IMR-90 (cell line): ENCODE data around the gene OR52W1. TPM values are rescaled to one million over a fixed set of nuclear protein-coding genes. Genes with fewer than 3 reads are reported as not detected.

Experiments
- ATAC-seq: fragments of 200-7000 bp; cut with Tn5 transposase; 2 replicates; pipeline ENCODE4 v1.9.1; 2020; ENCODE audit warnings: low read depth, mild to moderate bottlenecking, moderate library complexity
- BruUV-seq: library from RNA; stranded (reverse); fragments of 400-500 nt; replicated peaks from 2 replicates; lab custom pipeline; 2021; lab: Mats Ljungman, UMichigan
- CTCF ChIA-PET: fragments of 300-600 bp; formaldehyde crosslinking; extraction: SDS; loops from one replicate; lab custom pipeline; 2021; ENCODE audit warnings: antibody characterized with exemption; lab: Yijun Ruan, JAX
- POLR2A ChIA-PET: fragments of 300-600 bp; sonication (Branson Sonifier 250); formaldehyde crosslinking; loops from one replicate; lab custom pipeline; 2022; ENCODE audit warnings: antibody characterized with exemption; ENCODE audit not compliant: unreplicated experiment; lab: Charles Lee
- DNase-seq: peaks from one replicate; pipeline ENCODE4 v3.0.0; 2013
- H2AFZ ChIP-seq: replicated peaks from 2 replicates; pipeline ENCODE3; 2013; ENCODE audit warnings: low read length, mild to moderate bottlenecking; ENCODE audit not compliant: poor library complexity
- H2AK5ac ChIP-seq: 2 replicates; pipeline ENCODE4 v1.6.1; 2013; ENCODE audit warnings: low read depth, low read length, inconsistent platforms
- H2AK9ac ChIP-seq: replicated peaks from 2 replicates; pipeline ENCODE3; 2013; ENCODE audit warnings: mild to moderate bottlenecking, low read depth, low read length, moderate library complexity; ENCODE audit not compliant: poor library complexity
- H2BK120ac ChIP-seq: 2 replicates; pipeline ENCODE4 v1.6.1; 2013; ENCODE audit warnings: low read depth, low read length, inconsistent platforms
- H2BK15ac ChIP-seq: 3 replicates; pipeline ENCODE4 v1.6.1; 2013; ENCODE audit warnings: low read depth, low read length, inconsistent platforms
- H2BK20ac ChIP-seq: 2 replicates; pipeline ENCODE4 v1.6.1; 2013; ENCODE audit warnings: low read depth, mild to moderate bottlenecking, inconsistent platforms, low read length, moderate library complexity
- H2BK5ac ChIP-seq: 2 replicates; pipeline ENCODE4 v1.6.1; 2013; ENCODE audit warnings: mild to moderate bottlenecking, low read depth, low read length, inconsistent platforms; ENCODE audit not compliant: poor library complexity, severe bottlenecking
- H3K14ac ChIP-seq: replicated peaks from 2 replicates; pipeline ENCODE4 v1.6.1; 2013; ENCODE audit warnings: low read depth, low read length, inconsistent platforms
- H3K18ac ChIP-seq: 2 replicates; pipeline ENCODE4 v1.6.1; 2013; ENCODE audit warnings: low read depth, low read length, control low read depth
- H3K23ac ChIP-seq: 2 replicates; pipeline ENCODE4 v1.6.1; 2013; ENCODE audit warnings: low read depth, low read length, inconsistent platforms
- H3K27ac ChIP-seq: 2 replicates; pipeline ENCODE4 v1.5.1; 2013; ENCODE audit warnings: mild to moderate bottlenecking, control low read depth, low read length; ENCODE audit not compliant: insufficient read depth
- H3K27me3 ChIP-seq: 2 replicates; pipeline ENCODE4 v1.6.1; 2013; ENCODE audit warnings: low read length; ENCODE audit not compliant: control insufficient read depth, insufficient read depth
- H3K36me3 ChIP-seq: 2 replicates; pipeline ENCODE4 v1.6.1; 2013; ENCODE audit warnings: low read length, mixed read lengths; ENCODE audit not compliant: control insufficient read depth, insufficient read depth
- H3K4ac ChIP-seq: 2 replicates; pipeline ENCODE4 v1.6.1; 2013; ENCODE audit warnings: low read depth, low read length, inconsistent platforms
- H3K4me1 ChIP-seq: 2 replicates; pipeline ENCODE4 v1.6.1; 2013; ENCODE audit warnings: low read length, mixed read lengths; ENCODE audit not compliant: control insufficient read depth, insufficient read depth
- H3K4me2 ChIP-seq: 2 replicates; pipeline ENCODE4 v1.6.1; 2013; ENCODE audit warnings: low read depth, mild to moderate bottlenecking, control low read depth, low read length, moderate library complexity
- H3K4me3 ChIP-seq: 2 replicates; pipeline ENCODE4 v1.5.1; 2013; ENCODE audit warnings: low read depth, mild to moderate bottlenecking, control low read depth, low read length, moderate library complexity; ENCODE audit not compliant: insufficient read depth
- H3K56ac ChIP-seq: 2 replicates; pipeline ENCODE4 v1.6.1; 2013; ENCODE audit warnings: low read length, inconsistent platforms; ENCODE audit not compliant: insufficient read depth; ENCODE audit errors: extremely low read depth
- H3K79me1 ChIP-seq, 2 experiments: 2 replicates each; pipeline ENCODE4 v1.6.1; 2013; ENCODE audit warnings: low read length in 2 of 2, inconsistent platforms in 1 of 2, low read depth in 1 of 2
- H3K9ac ChIP-seq: 2 replicates; pipeline ENCODE4 v1.6.1; 2013; ENCODE audit warnings: low read depth, low read length, control low read depth
- H3K9me1 ChIP-seq: 2 replicates; pipeline ENCODE4 v1.6.1; 2013; ENCODE audit warnings: low read length, inconsistent platforms; ENCODE audit not compliant: insufficient read depth
- H3K9me3 ChIP-seq: 2 replicates; pipeline ENCODE4 v1.6.1; 2013; ENCODE audit warnings: low read length; ENCODE audit not compliant: control insufficient read depth, insufficient read depth
- H4K20me1 ChIP-seq: 2 replicates; pipeline ENCODE4 v1.6.1; 2013; ENCODE audit warnings: low read length, inconsistent platforms; ENCODE audit not compliant: insufficient read depth
- H4K5ac ChIP-seq: 2 replicates; pipeline ENCODE4 v1.6.1; 2013; ENCODE audit warnings: mild to moderate bottlenecking, low read depth, low read length, control low read depth
- H4K8ac ChIP-seq, 2 experiments: 2 replicates each; pipeline ENCODE4 v1.6.1; 2013; ENCODE audit warnings: low read depth in 2 of 2, low read length in 2 of 2, control low read depth in 1 of 2, inconsistent platforms in 1 of 2
- H4K91ac ChIP-seq: 2 replicates; pipeline ENCODE4 v1.6.1; 2013; ENCODE audit warnings: low read depth, low read length, inconsistent platforms; ENCODE audit not compliant: insufficient read depth
- RFX5 ChIP-seq: IDR thresholded peaks from 2 replicates; pipeline ENCODE4 v1.8.0; 2012; ENCODE audit warnings: low read depth, mild to moderate bottlenecking, low read length, moderate library complexity
- SMC3 ChIP-seq: fragments of 150-350 bp; IDR thresholded peaks from 2 replicates; pipeline ENCODE4 v1.6.1; 2016; ENCODE audit warnings: low read depth, mild to moderate bottlenecking, antibody characterized with exemption, low read length, moderate library complexity
- WGBS, 2 experiments: methylation state at CpG; one replicate each; pipeline versions ENCODE4 v1.1.5 to v1.1.7; 2013; ENCODE audit warnings: missing lambda C conversion rate in 2 of 2; ENCODE audit not compliant: insufficient read length in 1 of 2; ENCODE audit errors: extremely low coverage in 2 of 2; 5-methylcytosine and 5-hydroxymethylcytosine counted together
- dilution Hi-C: fragments of 300-500 bp; cut with HindIII; formaldehyde crosslinking; loops from one replicate; pipeline ENCODE4 v1.14.3; 2018; ENCODE audit warnings: low sequenced_read_pairs; ENCODE audit not compliant: unreplicated experiment
- in situ Hi-C: fragments of 300-500 bp; cut with MboI; formaldehyde crosslinking; loops from 3 replicates; pipeline ENCODE4 v1.14.3; 2019; ENCODE audit warnings: low sequenced_read_pairs, inconsistent platforms, mixed read lengths
- intact Hi-C: fragments of 100-400 bp; cut with micrococcal nuclease; formaldehyde crosslinking; loops from 2 replicates; pipeline ENCODE4 v1.10.0; 2022
- polyA plus RNA-seq, 3 experiments: library from polyadenylated mRNA; depleted of rRNA; stranded (reverse); fragments of >200 nt; gene quantifications; 2 replicates each; pipeline ENCODE4 v1.2.3, GENCODE V29; 2012; ENCODE audit warnings: low replicate concordance in 1 of 3
- total RNA-seq: library from RNA; depleted of rRNA; stranded (reverse); fragments of >200 nt; gene quantifications from 2 replicates; pipeline ENCODE4 v1.2.3, GENCODE V29; 2012

OR52W1 gene
- total and polyA plus RNA-seq, 2 of the 4 experiments (the other 2 are of a cell fraction) = not detected

DNA sequence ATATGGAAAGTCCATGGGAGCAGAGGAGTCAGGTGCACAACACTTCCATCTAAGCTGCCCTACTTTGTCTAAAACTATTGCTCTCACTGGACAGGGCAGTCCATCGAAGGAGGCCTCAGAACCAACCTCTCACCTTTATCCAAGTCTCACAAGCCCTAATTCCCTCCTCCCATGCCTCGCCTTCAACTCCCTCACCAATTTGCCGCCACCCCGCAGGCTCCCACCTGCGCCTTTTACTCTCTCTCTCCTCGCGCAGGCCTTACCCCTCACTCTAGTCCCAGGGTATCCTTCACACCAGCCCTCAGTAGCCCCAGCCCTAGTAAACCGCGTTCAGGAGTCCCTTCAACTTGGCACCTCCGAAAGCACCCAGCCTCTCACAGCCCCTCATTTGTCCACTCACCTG, 35.0 kb downstream of the OR52W1 start:
- H2AK9ac ChIP-seq = peak overlapping the region; percentile 89
- H2BK120ac ChIP-seq = peak overlapping the region; percentile 36; the same call in 1 of the 2 replicates
- peak overlapping the region; percentile 95 for H3K4me2 ChIP-seq
- dilution Hi-C loops = no loop called here
- H3K23ac ChIP-seq = peak overlapping the region; percentile 79; the same call in 1 of the 2 replicates
- no peak; the same call in 1 of the 2 replicates for ATAC-seq
- WGBS, 2 experiments = 1% methylated on average over 8 of the region's 10 CpGs; no CpG with 5 or more reads in 1 of the 2 experiments
- H4K8ac ChIP-seq = peak overlapping the region; percentile 64 to 82
- no peak for TF ChIP-seq RFX5
- no peak for TF ChIP-seq SMC3
- ChIA-PET CTCF (interaction anchor here (1.2 kb wide), 1 partner anchor 17 kb away, joined by 5 read pairs; no protein-coding TSS in a partner anchor), POLR2A (no interaction called here)
- H3K4ac ChIP-seq = peak overlapping the region; percentile 74
- no peak overlapping the region for H2BK20ac ChIP-seq
- peak overlapping the region; percentile 81 for H4K5ac ChIP-seq
- in situ Hi-C loops = no loop called here
- 0 out of 2 replicates have a peak, but pooled peaks cover 6% of the 10 kb centered on the region for H3K9me1 ChIP-seq
- H2BK15ac ChIP-seq = no peak overlapping the region
- H4K91ac ChIP-seq = 0 out of 2 replicates have a peak overlapping the region, but pooled peaks have one; percentile 64
- H2AFZ ChIP-seq = peak overlapping the region; percentile 98
- peaks cover 5% of the 10 kb centered on the region; the same call in 1 of the 2 replicates for H3K27me3 ChIP-seq
- peak overlapping the region; percentile 22 for H2BK5ac ChIP-seq
- H4K20me1 ChIP-seq = no peaks in the 10 kb centered on the region
- intact Hi-C loops = no loop called here
- H3K79me1 ChIP-seq = peaks cover 30 to 46% of the 10 kb centered on the region in 2 experiments
- H2AK5ac ChIP-seq = peak overlapping the region; percentile 33; the same call in 1 of the 2 replicates
- H3K27ac ChIP-seq = peak overlapping the region; percentile 75
- H3K9ac ChIP-seq = peak overlapping the region; percentile 97
- peak overlapping the region; percentile 74 for H3K56ac ChIP-seq
- peak overlapping the region; percentile 72 for H3K14ac ChIP-seq
- no peaks in the 10 kb centered on the region for H3K4me1 ChIP-seq
- peak overlapping the region; percentile 95 for H3K4me3 ChIP-seq
- BruUV-seq = no TSS peak
- no peaks in the 10 kb centered on the region for H3K9me3 ChIP-seq
- H3K36me3 ChIP-seq = no peaks in the 10 kb centered on the region
- H3K18ac ChIP-seq = no peak overlapping the region
- DNase-seq = no peak
